GM15510 (cell line): ENCODE measurements around the gene CRYBA1.

Source experiments
- POLR2A ChIP-seq: IDR thresholded peaks from 3 replicates; pipeline ENCODE4 v1.6.1; 2011; ENCODE audit warnings: borderline replicate concordance; ENCODE audit not compliant: insufficient read length; ENCODE audit errors: extremely low read depth

CRYBA1 gene, protein sequence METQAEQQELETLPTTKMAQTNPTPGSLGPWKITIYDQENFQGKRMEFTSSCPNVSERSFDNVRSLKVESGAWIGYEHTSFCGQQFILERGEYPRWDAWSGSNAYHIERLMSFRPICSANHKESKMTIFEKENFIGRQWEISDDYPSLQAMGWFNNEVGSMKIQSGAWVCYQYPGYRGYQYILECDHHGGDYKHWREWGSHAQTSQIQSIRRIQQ

DNA sequence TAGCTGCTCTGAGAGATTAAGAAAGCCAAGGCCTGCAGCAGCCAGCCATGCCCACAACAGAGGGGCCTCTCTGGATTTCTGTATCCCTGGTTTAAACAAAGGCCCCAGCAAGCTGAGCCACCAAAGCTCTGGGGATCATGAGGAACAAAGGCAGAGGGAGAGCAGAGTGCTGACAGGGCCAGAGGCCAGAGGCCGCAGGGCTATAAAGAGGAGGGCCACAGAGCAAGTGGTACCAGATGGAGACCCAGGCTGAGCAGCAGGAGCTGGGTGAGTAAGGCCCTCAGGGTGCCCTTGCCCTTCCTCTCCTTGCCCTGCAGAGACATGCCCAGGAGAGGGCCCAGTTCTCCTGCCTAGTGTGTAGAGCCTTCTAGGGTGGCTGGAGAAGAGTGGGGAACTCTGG is at the start of gene CRYBA1:
CRYBA1 (plus strand) TSS at position 232 of the 400 bp plus-strand sequence; CDS start at position 237, 5 bp downstream.
- TF ChIP-seq POLR2A = no peak

DNA sequence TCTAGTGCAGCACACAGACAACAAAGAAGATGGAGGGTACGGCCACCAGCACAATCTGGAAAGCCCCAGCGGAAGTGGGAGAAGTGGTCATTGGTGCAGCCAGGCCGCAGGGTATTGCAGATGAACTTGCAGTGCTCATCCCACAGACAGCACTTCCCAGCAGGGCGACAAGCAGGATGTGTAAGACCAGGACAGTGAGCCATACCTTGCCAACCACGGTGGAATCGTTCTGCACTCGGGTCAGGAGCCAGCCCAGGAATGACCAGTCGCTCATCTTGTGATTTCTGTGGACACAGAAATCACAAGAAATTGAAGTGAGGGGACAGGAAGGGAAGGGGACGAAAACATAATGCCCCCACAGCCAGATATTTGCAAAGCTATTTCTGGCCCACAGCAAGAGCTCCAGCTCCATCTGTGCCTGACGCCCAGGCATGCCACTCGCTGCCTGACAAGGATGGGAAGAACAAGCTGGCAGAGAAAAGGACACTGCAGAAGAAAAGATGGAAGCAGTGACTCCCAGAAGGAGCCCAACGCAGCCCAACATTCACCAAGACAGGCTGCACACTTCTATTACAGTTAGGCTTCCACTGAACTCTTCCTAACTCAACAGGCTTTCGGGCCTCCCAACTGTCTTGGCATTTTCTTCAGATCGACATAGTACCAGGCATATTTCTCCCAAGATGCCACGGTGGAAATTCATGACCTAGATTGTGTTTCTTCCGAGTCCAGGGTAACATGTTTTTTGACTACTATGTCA is 49.0 kb upstream of the CRYBA1 start:
- TF ChIP-seq POLR2A = no peak

DNA sequence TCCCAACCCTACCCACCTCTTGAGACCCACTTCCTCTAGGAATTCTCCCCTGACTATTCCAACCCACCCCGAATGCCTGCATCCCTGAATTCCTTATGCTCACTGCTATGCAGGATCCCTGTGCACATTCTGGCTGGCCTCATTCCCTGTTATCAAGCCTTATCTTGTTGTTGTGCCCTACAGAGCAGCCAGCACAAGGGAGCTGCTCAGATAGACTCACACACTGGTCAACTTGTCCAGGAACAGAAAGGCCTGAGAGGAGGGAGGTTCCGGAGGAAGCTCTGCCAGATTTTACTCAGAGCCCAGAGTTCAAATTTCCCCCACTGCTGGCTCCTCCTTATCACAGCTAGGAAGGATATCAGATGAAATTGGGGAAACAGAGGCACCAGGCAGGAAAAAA is 41.6 kb upstream of the CRYBA1 start:
- no peak for TF ChIP-seq POLR2A

DNA sequence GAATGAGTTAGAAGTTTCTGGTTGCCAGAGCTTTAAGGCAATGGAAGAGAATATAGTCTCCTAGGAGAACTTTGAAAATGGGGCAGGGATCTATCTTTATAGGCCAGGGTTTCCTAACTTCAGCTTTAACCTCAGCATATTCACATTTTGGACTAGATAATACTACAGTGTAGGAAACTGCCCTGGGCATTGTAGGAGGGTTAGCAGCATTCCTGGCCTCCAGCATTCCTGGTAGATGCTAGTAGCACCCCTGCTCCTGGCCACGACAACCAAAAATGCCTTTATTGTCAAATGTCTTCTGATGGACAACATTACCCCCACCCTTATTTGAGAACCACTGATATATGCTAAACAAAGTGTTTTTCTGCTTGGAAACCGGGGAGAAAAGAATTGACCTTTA is 38.7 kb upstream of the CRYBA1 start:
- TF ChIP-seq POLR2A = no peak

DNA sequence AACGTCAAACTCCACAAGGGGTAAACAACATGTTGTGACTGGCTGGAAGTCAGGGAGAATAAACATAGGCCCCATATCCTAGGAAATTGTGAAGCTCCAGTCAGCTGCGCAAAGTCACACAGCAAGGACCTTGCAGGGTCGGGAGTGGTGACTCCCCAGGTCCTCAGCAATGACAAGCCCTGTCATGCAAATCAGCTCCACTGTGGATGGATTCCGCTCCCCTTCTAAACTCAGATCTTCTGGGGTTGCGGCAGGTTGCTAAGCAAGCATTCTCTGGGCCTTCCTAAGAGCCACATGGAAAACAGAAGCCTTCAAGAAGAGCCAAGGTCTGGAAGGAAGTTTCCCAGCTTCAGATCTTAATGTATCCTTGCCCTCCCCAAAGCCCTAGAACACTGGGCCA is 37.6 kb upstream of the CRYBA1 start:
- TF ChIP-seq POLR2A = no peak

DNA sequence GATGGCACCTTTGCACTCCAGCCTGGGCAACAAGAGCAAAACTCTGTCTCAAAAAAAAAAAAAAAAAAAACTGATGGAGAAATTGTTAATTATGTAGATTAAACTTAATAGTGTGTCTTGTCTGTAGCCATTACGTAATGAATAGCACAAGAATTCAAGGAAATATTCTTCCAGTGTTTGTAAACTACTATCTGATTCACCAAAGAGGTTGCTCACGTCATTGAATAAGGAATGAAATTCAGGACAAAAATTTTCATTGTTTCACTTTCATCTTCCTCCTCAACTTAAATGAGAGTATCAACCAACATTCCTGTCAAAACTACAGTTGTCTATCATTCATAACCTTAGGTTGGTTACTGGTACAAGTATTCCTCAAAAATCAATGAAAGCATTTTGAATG is 35.8 kb upstream of the CRYBA1 start:
- no peak for TF ChIP-seq POLR2A

DNA sequence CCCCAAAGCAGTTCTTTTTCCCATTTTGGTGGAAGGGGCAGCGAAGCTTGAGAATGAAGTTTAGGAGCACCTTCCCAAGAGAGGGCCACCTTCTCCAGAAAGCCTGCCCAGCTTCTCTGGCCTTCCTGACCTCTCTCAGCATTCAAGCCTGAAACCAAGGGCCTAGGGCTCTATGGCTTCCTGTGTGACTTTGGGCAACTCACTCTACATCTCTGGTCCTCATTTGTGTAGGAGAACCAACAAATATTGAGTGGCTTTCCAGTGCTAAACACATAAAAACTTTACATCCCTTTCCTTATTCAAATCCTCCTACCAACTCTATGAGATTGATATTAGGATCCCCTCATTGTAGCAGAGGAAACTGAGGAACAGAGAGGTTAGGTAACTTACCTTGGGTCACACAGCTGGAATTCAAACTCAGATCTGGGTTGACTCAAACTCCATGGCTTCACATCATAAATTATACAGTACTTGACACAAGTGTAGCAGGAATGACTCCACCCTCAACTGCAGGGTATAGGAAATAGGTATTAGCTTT is 34.5 kb upstream of the CRYBA1 start:
- TF ChIP-seq POLR2A = no peak

DNA sequence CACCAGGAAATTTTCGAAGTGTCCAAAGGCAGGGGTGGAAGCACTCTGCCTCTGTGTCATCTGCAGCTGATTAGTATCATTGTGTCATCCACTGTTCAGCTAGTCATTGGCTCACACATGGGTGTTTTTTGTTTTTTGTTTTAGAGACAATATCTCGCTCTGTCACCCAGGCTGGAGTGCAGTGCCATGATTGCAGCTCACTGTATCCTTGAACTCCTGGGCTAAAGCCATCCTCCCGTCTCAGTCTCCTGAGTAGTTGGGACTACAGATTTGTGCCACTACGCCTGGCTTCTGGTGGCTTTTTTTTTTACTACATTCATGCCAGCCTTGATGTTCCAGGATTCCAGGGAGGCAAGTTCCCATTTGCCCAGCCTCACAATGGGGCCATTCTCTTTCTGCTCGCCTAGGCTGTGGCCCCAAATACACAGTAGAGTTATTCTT is 34.0 kb upstream of the CRYBA1 start:
- TF ChIP-seq POLR2A = no peak

DNA sequence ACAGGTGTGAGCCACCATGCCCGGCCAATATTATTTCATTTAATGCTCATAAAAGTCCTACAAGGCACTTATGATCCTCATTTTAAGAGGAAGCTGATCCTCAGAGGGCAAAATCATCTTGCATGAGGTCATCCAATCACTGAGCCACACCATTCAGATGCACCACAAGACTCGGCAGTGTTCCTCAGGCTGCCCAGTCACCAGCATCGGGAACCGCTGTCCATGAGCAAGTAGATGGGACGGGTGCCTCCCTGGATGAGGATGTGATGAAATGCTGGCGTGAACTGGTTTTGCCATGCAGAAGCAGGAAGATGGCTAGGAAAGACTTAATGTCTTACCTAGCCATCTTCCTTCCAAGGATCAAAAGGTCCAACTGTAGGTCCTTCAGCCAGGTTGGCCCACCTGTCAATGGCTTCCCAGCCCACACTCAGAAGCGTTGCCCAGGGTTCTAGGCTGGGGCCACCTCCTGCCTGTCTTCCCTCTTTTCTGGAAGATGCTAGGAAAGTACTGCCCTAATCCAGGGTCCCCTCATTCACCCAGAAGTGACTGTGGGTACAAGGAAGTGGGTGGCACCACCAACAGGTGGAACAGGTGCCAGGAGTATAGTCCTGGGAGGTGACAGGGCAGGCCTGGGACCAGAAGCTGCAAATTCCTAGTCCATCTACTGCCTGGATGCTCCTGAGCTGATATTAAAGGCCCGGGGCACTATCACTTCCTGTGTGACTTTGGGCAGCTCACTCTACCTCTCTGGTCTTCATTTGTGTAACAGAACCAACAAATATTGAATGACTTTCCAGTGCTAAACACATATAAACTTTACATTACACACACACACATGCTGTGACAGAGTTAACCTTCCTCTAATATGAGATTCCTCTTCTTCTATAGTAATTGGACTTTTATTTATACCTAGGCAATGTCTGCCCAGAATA is 32.2 kb upstream of the CRYBA1 start:
- no peak for TF ChIP-seq POLR2A

DNA sequence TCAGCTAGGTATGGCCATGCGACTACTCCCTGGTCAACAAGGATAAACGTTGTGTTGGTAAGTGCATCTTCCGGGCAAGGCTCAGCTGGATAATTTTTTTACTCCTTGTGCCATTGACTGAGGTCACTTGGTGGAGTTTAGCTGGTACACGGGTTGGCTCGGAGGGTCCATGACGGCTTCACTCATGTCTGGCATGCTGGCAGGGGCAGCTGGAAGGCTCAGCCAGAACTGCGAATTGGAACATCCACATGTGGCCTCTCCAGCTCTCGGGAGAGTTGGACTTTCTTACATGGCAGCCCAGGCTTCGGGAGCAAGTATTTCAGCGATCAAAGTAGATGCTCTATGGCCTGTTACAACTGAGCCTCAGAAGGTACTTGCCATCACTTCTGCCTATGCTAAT is 31.5 kb upstream of the CRYBA1 start:
- no peak for TF ChIP-seq POLR2A

DNA sequence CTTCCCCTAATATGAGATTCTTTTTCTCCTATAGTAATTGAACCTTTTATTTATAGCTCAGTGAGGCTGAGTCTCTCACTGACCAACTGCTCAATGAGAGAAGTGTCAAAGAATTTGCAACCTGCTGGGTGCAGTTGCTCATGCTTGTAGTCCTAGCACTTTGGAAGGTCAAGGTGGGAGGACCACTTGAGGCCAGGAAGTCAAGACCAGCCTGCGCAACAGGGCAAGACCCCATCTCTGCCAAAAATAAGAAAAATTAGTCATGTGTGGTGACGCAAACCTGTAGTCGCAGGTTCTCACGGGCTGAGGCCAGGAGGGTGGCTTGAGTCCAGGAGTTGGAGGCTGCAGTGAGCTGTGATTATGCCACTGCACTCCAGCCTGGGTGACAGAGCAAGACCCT is 30.9 kb upstream of the CRYBA1 start:
- TF ChIP-seq POLR2A = no peak

DNA sequence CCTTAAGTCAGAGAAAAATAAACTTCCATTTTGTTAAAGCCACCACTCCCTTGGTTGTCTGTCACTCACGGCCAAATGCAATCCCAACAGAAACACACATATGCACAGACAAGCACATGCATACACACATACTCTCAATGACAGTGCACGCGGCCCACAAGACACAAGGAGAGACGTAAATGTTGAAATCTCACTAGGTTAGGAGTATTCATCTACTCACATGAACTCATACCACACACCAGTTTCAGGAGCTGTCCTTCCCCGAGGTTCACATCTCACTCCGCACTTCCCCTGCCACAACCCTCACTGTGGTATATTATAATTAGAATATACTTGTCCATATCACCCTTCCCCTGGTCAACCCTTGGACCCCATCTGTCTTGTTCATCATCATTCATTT is 30.5 kb upstream of the CRYBA1 start:
- no peak for TF ChIP-seq POLR2A

DNA sequence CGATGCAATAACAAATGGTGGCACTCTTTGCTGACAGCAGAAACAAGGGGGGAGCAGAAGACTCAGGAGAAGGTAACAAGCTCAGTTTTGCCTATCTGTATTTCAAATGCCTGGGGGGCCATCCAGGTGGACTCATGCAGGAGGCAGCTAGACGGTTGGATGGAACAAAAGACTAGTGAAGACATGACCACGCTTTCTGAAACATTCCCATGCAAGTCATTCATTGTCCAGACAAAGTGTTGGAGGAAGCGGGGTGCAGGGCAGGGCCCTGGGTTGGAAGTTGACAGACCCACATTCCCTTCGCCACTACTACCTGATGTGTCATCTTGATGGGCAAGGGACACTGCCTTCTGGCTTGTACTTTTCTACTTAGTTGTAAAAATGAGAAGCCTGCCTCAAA is 29.8 kb upstream of the CRYBA1 start:
- TF ChIP-seq POLR2A = no peak

DNA sequence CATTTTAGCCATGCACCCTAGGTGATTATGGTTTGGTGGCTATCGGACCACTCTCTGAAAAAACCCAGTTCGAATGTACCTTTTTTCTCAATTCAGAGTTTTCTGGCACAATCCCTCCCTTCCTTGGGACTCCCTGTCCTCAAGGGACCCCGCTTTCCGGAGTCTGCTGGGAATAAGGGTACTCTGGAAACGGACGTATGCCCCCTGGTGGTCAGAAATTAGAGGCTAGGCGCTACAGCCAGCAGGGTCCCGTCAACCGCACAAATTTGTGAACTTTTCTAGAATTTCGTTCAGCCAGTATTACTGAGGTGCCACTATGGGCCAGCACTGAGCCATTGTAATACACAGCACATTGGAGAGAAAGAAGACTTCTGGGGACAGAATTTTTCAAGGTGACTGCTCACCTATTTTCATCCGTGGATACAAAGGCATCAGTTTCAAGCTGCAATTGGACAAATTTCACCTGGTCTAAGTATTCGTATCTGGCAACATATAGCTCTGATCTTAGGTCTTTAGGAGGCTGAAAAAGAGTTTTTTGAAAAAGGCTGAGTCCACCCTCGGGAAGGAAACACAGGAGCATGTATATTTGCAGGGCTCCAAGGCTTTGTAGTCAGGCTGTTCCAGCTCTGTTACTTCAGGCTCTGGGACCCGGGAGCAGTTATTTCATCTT is 27.1 kb upstream of the CRYBA1 start:
- TF ChIP-seq POLR2A = no peak
